OCI-LY3 (cell line): Measurements from ENCODE around the gene SGK2.

Source experiments
- H2AFZ ChIP-seq: fragments of 200-600, 300-600 bp; shearing (Covaris generic); 2 replicates; pipeline ENCODE4 v1.6.0; 2014; ENCODE audit warnings: antibody characterized with exemption, low read depth, low read length
- H3K27ac ChIP-seq: fragments of 200-600, 300-600 bp; sonication (generic); 2 replicates; pipeline ENCODE4 v1.5.1; 2014; ENCODE audit warnings: mild to moderate bottlenecking, low read length, moderate library complexity, mixed read lengths
- H3K27me3 ChIP-seq: fragments of 200-600, 300-600 bp; sonication (generic); 2 replicates; pipeline ENCODE4 v1.6.1; 2014; ENCODE audit warnings: low read depth, low read length, mixed read lengths
- H3K36me3 ChIP-seq: fragments of 200-600, 300-600 bp; sonication (generic); replicated peaks from 2 replicates; pipeline ENCODE3; 2014; ENCODE audit warnings: low read depth, low read length, mixed read lengths
- H3K4me1 ChIP-seq: fragments of 300-600, 200-600 bp; sonication (generic); 2 replicates; pipeline ENCODE4 v1.6.1; 2014; ENCODE audit warnings: low read length, mixed read lengths
- H3K4me2 ChIP-seq: fragments of 200-600, 300-600 bp; sonication (generic); 2 replicates; pipeline ENCODE4 v1.6.1; 2014; ENCODE audit warnings: low read length, mixed read lengths
- H3K4me3 ChIP-seq: fragments of 300-600, 200-600 bp; sonication (generic); 2 replicates; pipeline ENCODE4 v1.5.1; 2014; ENCODE audit warnings: antibody characterized with exemption, mild to moderate bottlenecking, low read length, moderate library complexity
- H3K79me2 ChIP-seq: fragments of 300-600, 200-600 bp; shearing (Covaris generic); 2 replicates; pipeline ENCODE4 v1.6.1; 2014; ENCODE audit warnings: mild to moderate bottlenecking, low read length, mixed read lengths
- H3K9ac ChIP-seq: fragments of 300-600, 200-600 bp; shearing (Covaris generic); 2 replicates; pipeline ENCODE4 v1.6.0; 2014; ENCODE audit warnings: mild to moderate bottlenecking, low read length, moderate library complexity
- H3K9me3 ChIP-seq: fragments of 200-600, 300-600 bp; shearing (Covaris generic); 2 replicates; pipeline ENCODE4 v1.6.1; 2014; ENCODE audit warnings: low read length, mixed read lengths; ENCODE audit not compliant: insufficient read depth
- H4K20me1 ChIP-seq: fragments of 200-600, 300-600 bp; sonication (generic); 2 replicates; pipeline ENCODE4 v1.6.1; 2016; ENCODE audit warnings: low read length, mixed read lengths; ENCODE audit not compliant: insufficient read depth
- CTCF ChIP-seq: fragments of 200-600, 300-600 bp; sonication (generic); IDR thresholded peaks from 2 replicates; pipeline ENCODE4 v1.5.1; 2014; ENCODE audit warnings: antibody characterized with exemption, low read length, low read depth
- EZH2phosphoT487 ChIP-seq: fragments of 200-600 bp; shearing (Covaris generic); IDR thresholded peaks from 2 replicates; pipeline ENCODE4 v1.6.1; 2018; ENCODE audit warnings: antibody characterized with exemption, mixed run types, low read depth

Gene SGK2

DNA sequence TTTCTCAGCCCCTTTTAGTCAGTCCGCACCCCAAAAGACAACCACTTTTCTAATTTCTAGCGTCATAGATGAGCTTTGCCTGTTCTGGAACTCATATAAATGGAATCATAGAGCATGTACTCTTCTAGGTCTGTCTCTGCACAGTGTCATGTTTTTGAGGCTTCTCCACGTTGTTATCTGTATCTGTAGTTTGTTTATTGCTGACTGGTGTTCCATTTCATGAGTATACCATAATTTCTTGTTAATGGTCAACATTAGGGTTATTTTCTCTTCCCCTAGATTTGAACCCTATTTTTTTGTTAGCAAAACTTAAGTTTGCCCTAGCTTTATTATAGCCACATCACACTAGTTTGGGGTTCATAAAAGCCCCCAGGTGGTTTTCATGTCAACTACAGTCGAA is 16.2 kb upstream of the SGK2 start:
- TF ChIP-seq EZH2phosphoT487 = no peak
- no peak for TF ChIP-seq CTCF
- H3K36me3 ChIP-seq = no peaks in the 10 kb centered on the region
- H3K27ac ChIP-seq = no peak overlapping the region
- no peak overlapping the region for H3K9ac ChIP-seq
- no peaks in the 10 kb centered on the region for H3K27me3 ChIP-seq
- no peak overlapping the region for H2AFZ ChIP-seq
- H3K4me2 ChIP-seq = no peak overlapping the region
- no peaks in the 10 kb centered on the region for H3K9me3 ChIP-seq
- H3K79me2 ChIP-seq = no peaks in the 10 kb centered on the region
- H3K4me3 ChIP-seq = no peak overlapping the region
- no peaks in the 10 kb centered on the region for H4K20me1 ChIP-seq
- peaks cover 4% of the 10 kb centered on the region; the same call in 1 of the 2 replicates for H3K4me1 ChIP-seq

GRCh38 chr20:43543138-43543537 is 15.7 kb upstream of the SGK2 start:
- Histone ChIP-seq H3K36me3 (no peaks in the 10 kb centered on the region), H3K4me2 (no peak overlapping the region), H3K27ac (no peak overlapping the region), H3K79me2 (no peaks in the 10 kb centered on the region), H3K27me3 (no peaks in the 10 kb centered on the region), H2AFZ (no peak overlapping the region), H3K9me3 (no peaks in the 10 kb centered on the region), H3K9ac (no peak overlapping the region), H3K4me3 (no peak overlapping the region), H4K20me1 (no peaks in the 10 kb centered on the region), H3K4me1 (no peaks in the 10 kb centered on the region)
- TF ChIP-seq EZH2phosphoT487 = no peak
- TF ChIP-seq CTCF = no peak

GRCh38 chr20:43544501-43544900 is 14.3 kb upstream of the SGK2 start:
- no peaks in the 10 kb centered on the region for H4K20me1 ChIP-seq
- TF ChIP-seq EZH2phosphoT487 = no peak
- no peak for TF ChIP-seq CTCF
- H3K9me3 ChIP-seq = no peaks in the 10 kb centered on the region
- no peaks in the 10 kb centered on the region for H3K79me2 ChIP-seq
- no peaks in the 10 kb centered on the region for H3K36me3 ChIP-seq
- no peak overlapping the region for H3K4me3 ChIP-seq
- no peaks in the 10 kb centered on the region for H3K27me3 ChIP-seq
- no peak overlapping the region for H3K4me2 ChIP-seq
- H3K4me1 ChIP-seq = no peaks in the 10 kb centered on the region
- H3K9ac ChIP-seq = no peak overlapping the region
- H3K27ac ChIP-seq = no peak overlapping the region
- H2AFZ ChIP-seq = no peak overlapping the region

GRCh38 chr20:43545837-43546578 is 12.8 kb upstream of the SGK2 start:
- Histone ChIP-seq H3K36me3 (no peaks in the 10 kb centered on the region), H3K9ac (no peak overlapping the region), H2AFZ (no peak overlapping the region), H3K27me3 (no peaks in the 10 kb centered on the region), H3K4me3 (no peak overlapping the region), H4K20me1 (no peaks in the 10 kb centered on the region), H3K79me2 (no peaks in the 10 kb centered on the region), H3K27ac (no peak overlapping the region), H3K4me2 (no peak overlapping the region), H3K4me1 (no peaks in the 10 kb centered on the region), H3K9me3 (no peaks in the 10 kb centered on the region)
- no peak for TF ChIP-seq EZH2phosphoT487
- TF ChIP-seq CTCF = no peak
